ENCODE results near the gene RASGRF1.

Gene RASGRF1

DNA sequence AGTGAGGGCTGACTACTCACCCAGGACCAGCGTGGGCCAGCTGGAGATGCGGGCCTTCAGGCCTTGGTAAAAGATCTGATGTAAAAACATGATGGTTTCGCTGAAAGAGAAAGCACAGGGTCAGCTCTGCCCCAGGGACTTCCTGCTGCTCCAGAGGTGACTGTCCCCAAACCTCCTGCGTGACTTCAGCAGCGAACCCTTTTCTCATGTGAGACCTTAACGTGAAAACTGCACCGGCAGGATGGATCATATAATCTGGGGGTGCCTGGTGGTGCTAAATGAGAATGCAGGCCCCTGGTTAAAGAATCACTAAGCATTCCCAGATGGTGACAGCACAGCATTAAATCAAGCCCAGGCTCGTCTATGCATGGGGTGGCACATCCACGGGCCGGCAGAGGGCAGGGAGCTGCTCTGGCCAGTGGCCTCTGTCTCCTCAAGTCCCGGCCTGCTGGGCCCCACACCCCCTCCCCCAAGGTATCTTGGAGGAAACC lies 55.4 kb downstream of the RASGRF1 start:
- H3K36me3 ChIP-seq (replicated peaks; ENCODE audit: insufficient read depth, low read length), result no peaks in the 10 kb centered on the region
- H3K9ac ChIP-seq (ENCODE audit: low read length), result no peak overlapping the region
- DNase-seq, result no peak
- H2AFZ ChIP-seq (ENCODE audit: low read length), result no peak overlapping the region
- no peaks in the 10 kb centered on the region for H3F3A ChIP-seq (ENCODE audit: insufficient read depth, low read length)
- H3K79me2 ChIP-seq (ENCODE audit: low read length), result no peaks in the 10 kb centered on the region
- no peaks in the 10 kb centered on the region for H4K20me1 ChIP-seq (ENCODE audit: insufficient read depth, low read length)
- no peak overlapping the region for H3K27ac ChIP-seq (ENCODE audit: low read length)
- no peaks in the 10 kb centered on the region for H3K9me2 ChIP-seq (replicated peaks; ENCODE audit: insufficient read depth, low read length)
- no peak overlapping the region for H3K4me2 ChIP-seq (ENCODE audit: low read depth, low read length)
- no peaks in the 10 kb centered on the region for H3K4me1 ChIP-seq (ENCODE audit: low read length)
- no peaks in the 10 kb centered on the region for H3K27me3 ChIP-seq (replicated peaks; ENCODE audit: insufficient read depth, low read length)
- H3K4me3 ChIP-seq (ENCODE audit: low read length), result no peak overlapping the region
- TF ChIP-seq, protein P1, sequence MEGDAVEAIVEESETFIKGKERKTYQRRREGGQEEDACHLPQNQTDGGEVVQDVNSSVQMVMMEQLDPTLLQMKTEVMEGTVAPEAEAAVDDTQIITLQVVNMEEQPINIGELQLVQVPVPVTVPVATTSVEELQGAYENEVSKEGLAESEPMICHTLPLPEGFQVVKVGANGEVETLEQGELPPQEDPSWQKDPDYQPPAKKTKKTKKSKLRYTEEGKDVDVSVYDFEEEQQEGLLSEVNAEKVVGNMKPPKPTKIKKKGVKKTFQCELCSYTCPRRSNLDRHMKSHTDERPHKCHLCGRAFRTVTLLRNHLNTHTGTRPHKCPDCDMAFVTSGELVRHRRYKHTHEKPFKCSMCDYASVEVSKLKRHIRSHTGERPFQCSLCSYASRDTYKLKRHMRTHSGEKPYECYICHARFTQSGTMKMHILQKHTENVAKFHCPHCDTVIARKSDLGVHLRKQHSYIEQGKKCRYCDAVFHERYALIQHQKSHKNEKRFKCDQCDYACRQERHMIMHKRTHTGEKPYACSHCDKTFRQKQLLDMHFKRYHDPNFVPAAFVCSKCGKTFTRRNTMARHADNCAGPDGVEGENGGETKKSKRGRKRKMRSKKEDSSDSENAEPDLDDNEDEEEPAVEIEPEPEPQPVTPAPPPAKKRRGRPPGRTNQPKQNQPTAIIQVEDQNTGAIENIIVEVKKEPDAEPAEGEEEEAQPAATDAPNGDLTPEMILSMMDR (IDR thresholded peaks at IDR 0.05; ENCODE audit: low read length), result no peak
- TF ChIP-seq EZH2 (optimal IDR thresholded peaks at IDR 0.05; ENCODE audit: low read depth, low read length) (no peak), EZH2phosphoT487 (IDR thresholded peaks at IDR 0.05; ENCODE audit: low read length) (no peak)
- no peaks in the 10 kb centered on the region for H3K9me3 ChIP-seq (replicated peaks; ENCODE audit: insufficient read depth, low read length)

GRCh38 chr15:79034284-79034683 lies 56.3 kb downstream of the RASGRF1 start:
- Histone ChIP-seq H3K4me3 (ENCODE audit: low read length) (no peak overlapping the region), H4K20me1 (ENCODE audit: insufficient read depth, low read length) (no peaks in the 10 kb centered on the region), H3K9ac (ENCODE audit: low read length) (no peak overlapping the region), H2AFZ (ENCODE audit: low read length) (no peak overlapping the region), H3K4me2 (ENCODE audit: low read depth, low read length) (no peak overlapping the region), H3F3A (ENCODE audit: insufficient read depth, low read length) (no peaks in the 10 kb centered on the region), H3K79me2 (ENCODE audit: low read length) (no peaks in the 10 kb centered on the region), H3K36me3 (replicated peaks; ENCODE audit: insufficient read depth, low read length) (no peaks in the 10 kb centered on the region), H3K4me1 (ENCODE audit: low read length) (no peaks in the 10 kb centered on the region), H3K27ac (ENCODE audit: low read length) (no peak overlapping the region), H3K9me3 (replicated peaks; ENCODE audit: insufficient read depth, low read length) (no peaks in the 10 kb centered on the region), H3K27me3 (replicated peaks; ENCODE audit: insufficient read depth, low read length) (no peaks in the 10 kb centered on the region), H3K9me2 (replicated peaks; ENCODE audit: insufficient read depth, low read length) (no peaks in the 10 kb centered on the region)
- no peak for DNase-seq
- no peak for TF ChIP-seq EZH2 (optimal IDR thresholded peaks at IDR 0.05; ENCODE audit: low read depth, low read length)
- no peak for TF ChIP-seq EZH2phosphoT487 (IDR thresholded peaks at IDR 0.05; ENCODE audit: low read length)
- TF ChIP-seq, protein P1 (IDR thresholded peaks at IDR 0.05; ENCODE audit: low read length), result no peak

DNA sequence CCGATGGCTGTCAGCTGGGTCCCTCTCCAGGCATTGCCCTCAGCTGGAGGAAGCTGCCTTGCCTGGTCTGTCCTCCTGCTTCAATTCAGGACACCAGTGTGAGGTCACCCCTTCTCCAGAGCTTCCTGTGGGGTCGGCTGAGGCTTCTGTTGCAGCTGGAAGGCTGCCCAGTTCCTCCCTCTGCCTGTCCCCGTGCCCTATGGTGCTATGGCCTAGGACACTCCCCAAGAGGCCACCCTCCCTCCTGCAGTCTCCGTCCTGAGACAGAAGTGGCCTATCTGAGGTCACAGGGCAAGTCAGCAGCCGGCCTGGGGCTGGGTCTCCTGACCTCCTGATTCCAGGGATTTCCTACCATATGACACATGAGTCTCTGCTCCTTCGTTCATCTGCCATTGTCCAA lies 57.9 kb downstream of the RASGRF1 start:
- Histone ChIP-seq H3F3A (ENCODE audit: insufficient read depth, low read length) (no peaks in the 10 kb centered on the region), H3K4me2 (ENCODE audit: low read depth, low read length) (no peak overlapping the region), H3K4me1 (ENCODE audit: low read length) (no peaks in the 10 kb centered on the region), H3K4me3 (ENCODE audit: low read length) (no peak overlapping the region), H3K36me3 (replicated peaks; ENCODE audit: insufficient read depth, low read length) (no peaks in the 10 kb centered on the region), H3K9ac (ENCODE audit: low read length) (no peak overlapping the region), H3K9me2 (replicated peaks; ENCODE audit: insufficient read depth, low read length) (no peaks in the 10 kb centered on the region), H3K27me3 (replicated peaks; ENCODE audit: insufficient read depth, low read length) (no peaks in the 10 kb centered on the region), H3K27ac (ENCODE audit: low read length) (no peak overlapping the region), H2AFZ (ENCODE audit: low read length) (no peak overlapping the region), H4K20me1 (ENCODE audit: insufficient read depth, low read length) (no peaks in the 10 kb centered on the region), H3K79me2 (ENCODE audit: low read length) (no peaks in the 10 kb centered on the region), H3K9me3 (replicated peaks; ENCODE audit: insufficient read depth, low read length) (no peaks in the 10 kb centered on the region)
- DNase-seq, result no peak
- no peak for TF ChIP-seq EZH2phosphoT487 (IDR thresholded peaks at IDR 0.05; ENCODE audit: low read length)
- no peak for TF ChIP-seq EZH2 (optimal IDR thresholded peaks at IDR 0.05; ENCODE audit: low read depth, low read length)
- TF ChIP-seq, protein P1 (IDR thresholded peaks at IDR 0.05; ENCODE audit: low read length), result no peak

All from MM.1S (cell line).